GM18526 (cell line): Measurements from ENCODE around the gene PCDH15.

Experiments
- POLR2A ChIP-seq: IDR thresholded peaks from 3 replicates; pipeline ENCODE4 v1.6.1; 2011; ENCODE audit not compliant: insufficient read length; ENCODE audit errors: extremely low read depth

Gene PCDH15

DNA sequence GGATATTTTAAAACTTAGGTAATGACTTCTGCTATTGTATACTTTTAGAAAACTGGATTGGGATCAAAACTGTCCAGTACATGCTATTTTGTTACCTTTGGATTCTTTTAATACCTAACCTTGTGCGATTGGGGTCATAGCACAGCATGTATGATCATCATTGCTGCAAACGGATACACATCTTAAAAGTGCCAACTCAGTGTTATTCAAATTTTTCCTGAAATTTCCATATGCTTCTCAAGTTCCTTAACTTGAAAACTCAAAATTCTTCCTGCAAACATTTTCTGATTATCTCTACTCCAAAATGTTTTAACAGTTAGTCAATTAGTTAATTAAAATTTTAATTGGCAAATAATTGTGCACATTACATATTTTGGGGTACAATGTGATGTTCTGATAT is 147.5 kb downstream of the PCDH15 start:
- no peak for TF ChIP-seq POLR2A

DNA sequence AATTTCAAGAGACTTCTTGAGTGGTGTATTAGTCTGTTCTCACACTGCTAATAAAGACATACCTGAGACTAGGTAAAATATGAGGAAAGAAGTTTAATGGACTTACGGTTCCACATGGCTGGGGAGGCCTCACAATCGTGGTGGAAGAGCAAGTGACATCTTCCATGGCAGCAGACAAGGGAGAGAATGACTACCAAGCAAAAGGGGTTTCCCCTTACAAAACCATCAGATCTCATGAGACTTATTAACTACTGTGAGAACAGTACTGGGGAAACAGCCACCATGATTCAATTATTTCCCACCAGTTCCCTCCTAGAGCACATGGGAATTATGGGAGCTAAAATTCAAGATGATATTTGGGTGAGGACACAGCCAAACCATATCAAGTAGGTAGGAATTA is 150.5 kb downstream of the PCDH15 start:
- no peak for TF ChIP-seq POLR2A

DNA sequence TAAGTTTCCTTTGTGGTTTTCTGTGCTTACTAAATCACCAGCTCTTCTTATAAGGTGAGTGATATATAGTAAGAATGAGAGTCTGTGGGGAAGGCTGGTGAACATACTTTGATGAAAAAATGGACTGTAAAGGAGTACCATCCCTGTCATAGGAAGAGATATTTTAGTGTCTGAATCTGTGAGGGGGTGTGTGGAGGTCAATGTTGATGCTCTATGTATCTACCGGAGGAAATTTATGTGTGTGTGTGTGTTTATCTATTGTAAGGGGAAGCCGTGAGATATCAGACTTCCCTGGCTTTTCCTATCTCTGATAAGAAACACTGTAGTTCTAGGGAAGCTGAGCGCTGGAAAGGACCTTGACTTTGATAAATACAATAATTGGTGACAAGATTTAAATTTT is 179.0 kb downstream of the PCDH15 start:
- TF ChIP-seq POLR2A: no peak

DNA sequence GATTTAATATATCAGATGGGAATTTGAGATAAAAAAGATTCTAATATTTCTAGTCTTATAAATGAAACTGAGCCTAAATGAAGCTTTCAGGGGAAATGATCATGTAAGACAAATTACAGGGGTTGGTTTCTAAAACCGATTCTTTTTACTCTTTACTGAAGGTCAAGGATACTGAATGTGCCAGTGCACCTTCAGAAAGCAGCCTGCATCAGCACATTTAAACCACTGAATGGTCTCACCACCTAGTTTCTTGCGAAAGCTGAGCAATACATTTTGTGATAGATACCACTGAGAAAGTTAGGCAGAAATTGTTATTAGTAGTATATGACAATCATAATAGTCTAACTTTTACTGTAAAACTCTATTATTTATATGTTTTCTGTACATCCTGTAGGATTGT is 180.7 kb downstream of the PCDH15 start:
- no peak for TF ChIP-seq POLR2A

DNA sequence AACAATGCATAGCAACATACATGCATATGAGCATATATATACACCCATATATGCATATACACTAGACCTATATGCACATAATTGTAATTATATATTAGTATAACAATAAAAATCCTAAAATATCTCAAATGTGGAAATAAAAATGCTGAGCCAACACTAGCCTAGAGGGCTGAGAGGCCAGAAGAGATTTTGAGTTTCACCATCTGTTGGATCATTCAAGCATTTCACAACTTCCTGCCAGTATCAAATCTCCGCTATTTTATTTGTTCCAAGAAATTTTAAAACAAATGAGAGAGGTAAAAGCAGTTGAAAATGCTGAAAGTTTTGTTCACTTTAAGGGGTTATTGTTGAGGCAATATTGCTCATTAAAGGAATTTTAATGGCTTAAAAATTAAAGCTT is 187.0 kb downstream of the PCDH15 start:
- no peak for TF ChIP-seq POLR2A

DNA sequence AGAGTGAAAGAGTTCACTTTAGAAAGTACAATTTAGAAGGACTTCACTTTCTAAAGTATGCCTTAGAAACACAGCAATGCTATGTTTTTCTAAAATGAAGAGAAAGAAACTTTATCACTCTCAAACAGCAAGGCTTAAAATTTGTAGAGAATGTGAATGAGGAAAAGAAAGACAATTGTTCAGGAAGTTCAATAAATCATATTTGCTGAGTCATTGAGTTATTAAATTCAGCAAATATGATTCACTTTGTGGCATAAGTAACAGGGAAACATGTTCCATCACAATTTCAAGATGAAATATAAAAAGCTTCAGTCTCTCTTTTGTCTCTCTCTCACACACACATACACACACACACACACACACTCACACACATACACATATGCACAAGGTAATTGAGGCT is 187.9 kb downstream of the PCDH15 start:
- TF ChIP-seq POLR2A: no peak

DNA sequence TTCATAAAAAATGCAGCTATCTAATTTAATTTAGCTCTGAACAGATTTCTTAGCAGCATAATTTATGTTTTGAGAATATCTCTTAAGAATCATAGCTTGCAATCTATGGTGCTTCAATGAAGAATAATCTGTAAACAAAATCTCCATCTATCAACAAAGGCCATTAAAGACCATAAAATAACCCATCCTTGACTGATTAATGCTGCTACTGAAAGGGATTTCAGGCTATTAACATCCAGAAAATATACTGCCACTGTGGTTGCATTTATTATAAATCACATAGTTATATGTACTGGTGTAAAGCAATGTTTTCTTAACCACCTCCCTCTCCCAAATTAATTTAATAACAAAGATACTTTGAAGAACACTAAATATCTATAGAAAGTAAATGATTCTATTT is 191.6 kb downstream of the PCDH15 start:
- TF ChIP-seq POLR2A: no peak

DNA sequence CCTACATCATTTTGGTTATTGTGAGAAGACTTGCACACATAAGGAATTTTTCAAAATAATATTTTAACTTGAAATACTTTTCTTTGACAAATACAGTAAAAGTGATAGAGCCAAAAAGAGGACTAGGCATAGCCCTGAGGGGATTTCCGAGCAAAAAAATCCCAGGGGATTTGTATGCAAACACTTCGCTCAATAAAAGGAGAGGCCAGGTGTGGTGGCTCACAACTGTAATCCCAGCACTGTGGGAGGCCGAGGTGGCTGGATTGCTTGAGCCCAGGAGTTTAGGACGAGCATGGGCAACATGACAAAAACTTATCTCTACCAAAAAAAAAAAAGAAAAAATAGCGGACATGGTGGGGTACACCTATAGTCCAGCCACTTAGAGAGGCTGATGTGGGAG is 193.0 kb downstream of the PCDH15 start:
- TF ChIP-seq POLR2A: no peak

DNA sequence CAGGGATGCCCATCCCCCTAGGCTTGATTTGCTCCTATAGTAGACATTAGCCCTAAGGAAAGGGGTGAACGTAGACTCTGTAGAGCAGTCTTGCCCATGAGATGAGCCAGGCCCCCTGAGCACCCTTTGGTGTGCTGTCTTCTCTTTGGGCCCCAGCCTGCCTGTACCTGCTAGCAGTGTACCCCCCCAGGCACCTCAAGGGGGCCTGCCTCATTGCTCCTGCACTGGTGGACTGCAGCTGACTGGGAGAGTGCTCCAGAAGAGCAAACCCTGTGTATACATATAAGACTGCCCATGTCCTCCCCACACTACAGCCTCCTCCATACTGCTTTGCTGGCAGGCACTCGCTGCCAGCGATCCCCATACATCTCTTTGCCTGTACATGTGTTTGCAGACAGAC is 206.7 kb downstream of the PCDH15 start:
- no peak for TF ChIP-seq POLR2A

DNA sequence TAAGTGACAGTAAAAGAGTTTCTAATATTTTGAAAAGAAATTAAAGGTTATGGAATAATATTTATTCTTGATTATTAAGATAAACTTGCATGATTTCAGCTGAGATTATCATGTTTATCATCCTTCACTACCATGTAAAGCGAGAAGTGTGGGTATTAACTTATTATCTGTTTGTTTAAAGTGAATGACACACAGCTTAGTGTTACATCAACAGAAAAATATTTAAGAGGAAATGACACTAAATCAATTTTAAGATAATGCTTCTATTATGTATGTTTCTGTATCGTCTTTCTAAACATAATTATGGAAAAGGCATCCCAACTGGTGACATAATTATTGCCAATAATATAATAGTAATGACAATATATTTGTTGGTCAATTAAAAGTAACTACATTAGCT is 213.1 kb downstream of the PCDH15 start:
- no peak for TF ChIP-seq POLR2A

DNA sequence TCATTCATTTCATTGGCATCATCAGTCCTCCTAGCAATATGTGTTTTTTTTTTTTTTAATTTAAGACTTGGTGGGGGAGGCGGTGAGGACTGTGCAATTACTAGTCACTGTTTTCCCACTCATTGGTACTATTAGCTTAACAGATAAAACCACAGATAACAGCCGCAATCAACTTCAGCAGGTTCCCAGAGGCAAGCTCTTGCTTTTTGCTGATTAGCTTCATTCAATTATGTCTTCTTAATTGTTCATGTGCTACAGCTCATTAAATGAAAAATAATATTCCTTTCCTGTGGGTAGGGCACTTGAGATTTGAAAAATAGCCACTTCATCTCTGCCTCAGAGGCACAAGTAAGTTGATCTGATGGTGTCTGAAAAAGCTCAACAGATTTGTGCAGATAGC is 215.5 kb downstream of the PCDH15 start:
- TF ChIP-seq POLR2A: no peak

DNA sequence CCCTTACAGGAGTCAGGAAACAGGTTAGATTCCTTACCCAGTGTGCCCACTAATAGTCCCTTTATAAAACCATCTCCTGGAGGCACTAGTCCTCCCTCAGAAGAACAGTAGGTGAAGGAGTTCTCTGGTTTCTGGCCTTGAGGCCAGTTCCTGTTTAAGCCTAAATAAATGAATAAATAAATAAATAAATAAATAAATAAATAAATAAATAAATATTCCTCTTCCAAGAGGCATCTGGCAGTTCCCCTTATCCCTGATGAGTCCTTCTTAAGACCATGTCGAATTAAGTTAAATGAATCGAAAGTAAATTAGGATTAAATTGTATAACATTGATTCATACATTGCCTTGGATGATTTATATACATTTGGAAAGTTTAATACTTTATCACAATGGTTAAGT is 223.3 kb downstream of the PCDH15 start:
- TF ChIP-seq POLR2A: no peak

DNA sequence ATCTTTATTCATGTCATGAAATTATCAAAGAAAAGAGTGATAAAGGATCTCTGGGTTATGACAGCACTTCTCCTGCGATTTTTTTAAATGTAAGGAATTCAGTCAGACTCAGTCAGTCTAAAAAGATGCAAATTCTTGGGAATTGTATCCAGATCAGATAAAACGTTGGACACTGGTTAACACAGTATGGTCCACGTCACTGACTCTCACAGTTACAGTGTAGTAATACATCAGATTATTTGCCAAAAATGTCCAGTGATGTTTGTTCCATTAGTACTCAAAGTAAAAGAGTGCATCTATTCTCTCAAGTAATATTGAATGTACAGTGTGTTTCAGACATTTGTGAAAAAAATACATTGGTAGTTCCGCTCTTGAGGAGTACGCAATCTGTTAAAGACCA is 224.5 kb downstream of the PCDH15 start:
- TF ChIP-seq POLR2A: no peak

DNA sequence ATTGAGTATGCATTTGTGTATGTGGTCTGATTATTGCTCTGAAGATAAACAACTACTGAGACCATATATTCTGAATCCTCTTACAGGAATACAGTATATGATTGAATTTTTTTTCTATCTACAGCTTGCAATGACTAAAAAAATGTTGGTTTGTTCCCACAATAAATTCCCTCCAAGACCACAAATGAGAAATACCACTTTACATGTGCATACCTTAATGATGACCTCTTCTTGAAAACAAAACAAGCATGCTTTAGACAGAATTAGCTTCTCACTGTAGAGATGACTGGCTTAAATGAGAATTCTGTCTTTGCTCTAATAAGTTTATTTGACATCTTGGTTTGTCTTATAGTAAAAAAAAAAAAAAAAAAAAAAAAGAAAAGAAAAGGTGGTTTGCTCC is 241.5 kb downstream of the PCDH15 start:
- TF ChIP-seq POLR2A: no peak

DNA sequence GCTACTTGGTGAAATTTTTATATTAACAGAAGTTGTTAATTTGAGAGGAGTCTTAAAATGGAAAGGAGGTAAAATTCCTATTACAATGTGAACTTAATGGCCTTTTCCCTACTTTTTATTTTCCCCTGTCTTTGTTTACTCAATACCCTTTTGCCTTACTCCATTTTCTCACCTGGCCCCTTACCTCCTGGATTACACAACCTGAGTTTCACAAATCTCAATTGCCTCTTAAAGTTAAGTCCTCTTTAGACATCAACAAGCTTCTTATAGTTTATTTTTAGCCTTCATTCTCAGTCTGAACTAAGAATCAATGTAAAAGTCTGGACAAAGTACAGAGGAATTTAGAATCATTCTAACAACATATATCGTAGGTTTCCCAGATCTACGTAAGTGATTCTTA is 247.0 kb downstream of the PCDH15 start:
- no peak for TF ChIP-seq POLR2A

DNA sequence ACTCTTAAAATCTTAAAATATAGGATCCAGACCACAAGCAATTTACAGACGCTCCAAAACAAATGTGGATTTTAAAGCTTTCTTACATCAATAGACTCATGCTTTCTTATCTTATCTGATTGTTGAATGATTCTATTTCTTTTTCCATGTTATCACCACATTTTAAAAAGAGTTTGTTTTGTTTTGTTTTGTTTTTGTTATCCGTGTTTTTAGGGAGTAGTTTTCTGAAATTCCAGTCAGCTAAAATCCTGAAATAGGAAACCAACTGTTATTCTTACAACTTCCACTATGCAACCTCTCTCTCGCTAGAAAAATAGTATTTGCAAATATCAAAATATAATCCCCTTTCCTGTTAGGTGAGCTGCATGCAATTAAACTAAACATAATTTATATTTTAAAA is 251.0 kb downstream of the PCDH15 start:
- no peak for TF ChIP-seq POLR2A

DNA sequence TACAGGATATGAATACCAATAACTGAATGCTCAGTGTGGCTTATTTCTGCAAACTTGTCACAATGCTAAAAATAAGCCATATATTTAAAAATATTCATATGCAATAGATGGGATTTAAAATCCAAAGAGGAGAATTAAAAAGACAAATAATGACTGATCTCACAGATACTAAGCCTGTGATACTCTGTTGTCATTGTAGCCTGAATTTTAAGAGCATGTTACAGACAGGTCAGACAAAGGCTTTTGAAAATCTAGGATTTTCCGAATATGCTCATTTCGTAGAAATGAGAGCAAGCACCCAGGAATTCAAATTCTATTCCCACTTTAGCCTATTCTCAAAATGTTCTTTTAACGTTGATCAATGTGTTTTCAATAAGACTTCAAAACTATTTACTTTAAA is 269.7 kb downstream of the PCDH15 start:
- TF ChIP-seq POLR2A: no peak

DNA sequence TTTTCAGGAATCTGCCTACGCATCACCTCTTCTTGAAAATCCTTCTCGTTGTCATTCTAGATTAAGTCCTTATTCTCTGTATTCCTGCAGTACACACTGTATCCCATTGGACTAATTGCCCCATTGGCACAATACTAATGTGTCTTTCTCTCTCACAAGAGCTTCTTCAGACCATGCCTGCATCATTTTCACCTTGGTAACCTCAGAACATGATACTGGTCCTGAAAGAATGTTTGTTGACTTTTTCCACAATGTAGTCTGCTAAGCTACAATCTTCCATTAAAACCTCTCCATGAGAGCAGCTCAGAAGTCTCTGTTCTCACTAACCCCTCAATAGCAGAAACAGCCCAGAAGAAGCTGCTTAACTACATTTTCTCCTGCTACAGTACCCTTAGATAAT is 270.7 kb downstream of the PCDH15 start:
- no peak for TF ChIP-seq POLR2A
